A549 (cell line): Measurements from ENCODE around the gene ADAM19. TPM values are rescaled to one million over a fixed set of nuclear protein-coding genes. Genes with fewer than 3 reads are reported as not detected.

Experiments used
- ATAC-seq, 2 experiments: fragments of 200-7000 bp in 1 of 2; fragments of >200 bp in 1 of 2; cut with Nextera tagmentation in 1 of 2; cut with Tn5 transposase in 1 of 2; 3 replicates each; pipeline versions ENCODE4 v1.8.0 to v1.9.1; 2018 to 2020; ENCODE audit warnings: mild to moderate bottlenecking in 1 of 2, moderate library complexity in 1 of 2
- CTCF ChIA-PET: fragments of 300-600 bp; sonication (Branson Sonifier 250); formaldehyde crosslinking; extraction: SDS; loops from one replicate; lab custom pipeline; 2021; ENCODE audit warnings: antibody characterized with exemption, inconsistent platforms; lab: Yijun Ruan, JAX
- POLR2A ChIA-PET: fragments of 350-600 bp; formaldehyde crosslinking; extraction: SDS; loops from one replicate; lab custom pipeline; 2021; ENCODE audit warnings: antibody characterized with exemption, inconsistent platforms; lab: Yijun Ruan, JAX
- DNase-seq, 2 experiments: peaks; one replicate each; pipeline versions ENCODE4 v3.0.0 to v3.0.0-alpha.2; 2011 to 2016; ENCODE audit warnings: low read depth in 1 of 2, low spot score in 1 of 2
- FAIRE-seq: peaks from 2 replicates; lab custom pipeline; 2011; peaks lifted over from hg19 to GRCh38; lab: Jason Lieb, UNC
- H3K27ac ChIP-seq, 2 experiments: fragments of >200 bp; sonication (Bioruptor Twin); formaldehyde crosslinking; 3 replicates each; pipeline ENCODE4 v1.5.1; 2016 to 2017
- H3K4me1 ChIP-seq: fragments of >200 bp; sonication (Bioruptor Twin); formaldehyde crosslinking; 3 replicates; pipeline ENCODE4 v1.6.1; 2016
- H3K4me2 ChIP-seq: fragments of >200 bp; sonication (Bioruptor Twin); formaldehyde crosslinking; 3 replicates; pipeline ENCODE4 v1.6.1; 2016
- H3K4me3 ChIP-seq: fragments of >200 bp; sonication (Bioruptor Twin); formaldehyde crosslinking; 3 replicates; pipeline ENCODE4 v1.5.1; 2016
- H3K9me3 ChIP-seq: fragments of >200 bp; sonication (Bioruptor Twin); formaldehyde crosslinking; 3 replicates; pipeline ENCODE4 v1.6.1; 2016
- ATOH8 ChIP-seq: fragments of 250-450 bp; sonication (Bioruptor Pico); IDR thresholded peaks from 2 replicates; pipeline ENCODE4 v1.5.0; 2020; ENCODE audit warnings: low read depth, mild to moderate bottlenecking, moderate library complexity
- BCL3 ChIP-seq: fragments of >200 bp; sonication (Bioruptor Twin); formaldehyde crosslinking; IDR thresholded peaks from 3 replicates; pipeline ENCODE4 v1.6.1; 2016
- CHD4 ChIP-seq: fragments of 200-600 bp; sonication (generic); IDR thresholded peaks from 2 replicates; pipeline ENCODE4 v1.6.1; 2016; ENCODE audit warnings: antibody characterized with exemption, mild to moderate bottlenecking, borderline replicate concordance
- EHMT2 ChIP-seq: fragments of 200-600 bp; sonication (generic); IDR thresholded peaks from 2 replicates; pipeline ENCODE4 v1.6.1; 2016; ENCODE audit warnings: antibody characterized with exemption, low read depth, mild to moderate bottlenecking, moderate library complexity
- ELK1 ChIP-seq: fragments of 150-350 bp; IDR thresholded peaks from 2 replicates; pipeline ENCODE4 v1.6.1; 2014; ENCODE audit warnings: low read depth, mild to moderate bottlenecking, low read length
- ESRRA ChIP-seq: fragments of 150-350 bp; IDR thresholded peaks from 2 replicates; pipeline ENCODE4 v1.6.1; 2014; ENCODE audit warnings: mild to moderate bottlenecking, low read length, borderline replicate concordance
- FOSL2 ChIP-seq, 2 experiments: fragments of 450-650 bp in 1 of 2; fragments of >200 bp in 1 of 2; sonication (Bioruptor Twin) in 1 of 2; formaldehyde crosslinking; IDR thresholded peaks; 2 replicates each; pipeline versions ENCODE4 v1.5.0 to v1.6.1; 2016 to 2020; ENCODE audit warnings: mild to moderate bottlenecking in 1 of 2, moderate library complexity in 1 of 2
- GATA3 ChIP-seq: IDR thresholded peaks from 2 replicates; pipeline ENCODE4 v1.6.1; 2012; ENCODE audit warnings: borderline replicate concordance
- HEYL ChIP-seq: fragments of 250-450 bp; sonication (Bioruptor Pico); IDR thresholded peaks from 2 replicates; pipeline ENCODE4 v1.8.0; 2021; ENCODE audit warnings: mild to moderate bottlenecking, moderate library complexity
- HMGXB4 ChIP-seq: fragments of 250-450 bp; sonication (Bioruptor Pico); IDR thresholded peaks from 2 replicates; pipeline ENCODE4 v1.5.0; 2021; ENCODE audit warnings: mild to moderate bottlenecking, moderate library complexity, borderline replicate concordance
- JUN ChIP-seq, 2 experiments: fragments of >200 bp; sonication (Bioruptor Twin); formaldehyde crosslinking; IDR thresholded peaks; 2 replicates in 1 of 2; 3 replicates in 1 of 2; pipeline ENCODE4 v1.6.1; 2016 to 2017
- KDM5A ChIP-seq: fragments of 200-600 bp; sonication (generic); IDR thresholded peaks from 2 replicates; pipeline ENCODE4 v1.6.1; 2016; ENCODE audit warnings: antibody characterized with exemption, mild to moderate bottlenecking
- MAX ChIP-seq: IDR thresholded peaks from 2 replicates; pipeline ENCODE4 v1.6.1; 2012
- MYC ChIP-seq: IDR thresholded peaks from 2 replicates; pipeline ENCODE4 v1.6.1; 2012; ENCODE audit warnings: mild to moderate bottlenecking, inconsistent platforms, low read length, improper control_type of control experiment, borderline replicate concordance
- NFE2L2 ChIP-seq: fragments of 150-350 bp; conservative IDR thresholded peaks from 2 replicates; pipeline ENCODE4 v1.6.1; 2014; ENCODE audit warnings: low read length
- POLR2A ChIP-seq: IDR thresholded peaks from 2 replicates; pipeline ENCODE4 v1.6.1; 2012; ENCODE audit warnings: mild to moderate bottlenecking, low read length
- RCOR1 ChIP-seq: fragments of 150-350 bp; IDR thresholded peaks from 2 replicates; pipeline ENCODE4 v1.6.1; 2014; ENCODE audit warnings: antibody characterized with exemption, low read length, low read depth
- REST ChIP-seq: fragments of 200-600 bp; sonication (generic); IDR thresholded peaks from 2 replicates; pipeline ENCODE4 v1.6.1; 2016; ENCODE audit warnings: antibody characterized with exemption, mild to moderate bottlenecking, moderate library complexity
- TFCP2L1 ChIP-seq: fragments of 250-450 bp; sonication (Bioruptor Pico); IDR thresholded peaks from 2 replicates; pipeline ENCODE4 v1.5.0; 2021; ENCODE audit warnings: mild to moderate bottlenecking
- USF2 ChIP-seq: fragments of 450-650 bp; IDR thresholded peaks from 2 replicates; pipeline ENCODE4 v1.6.1; 2014; ENCODE audit warnings: antibody characterized with exemption
- ZFP36 ChIP-seq: fragments of 450-650 bp; IDR thresholded peaks from 2 replicates; pipeline ENCODE4 v1.6.1; 2014; ENCODE audit warnings: borderline replicate concordance; ENCODE audit not compliant: partially characterized antibody
- WGBS: methylation state at CpG from one replicate; pipeline ENCODE4 v1.1.6; 2017; ENCODE audit errors: missing lambda C conversion rate; 5-methylcytosine and 5-hydroxymethylcytosine counted together
- polyA plus RNA-seq, 4 experiments: library from polyadenylated mRNA; depleted of rRNA in 3 of 4; stranded (reverse); fragments of >200 nt; fragmentation: RNase III in 1 of 4; extraction: RNeasy Plus Mini Kit Qiagen cat#74134 plus additional on column Dnase treatment in 1 of 4; gene quantifications; 2 replicates in 3 of 4; 3 replicates in 1 of 4; pipeline ENCODE4 v1.2.3, GENCODE V29; 2011 to 2017

ADAM19 gene
- polyA plus RNA-seq, 2 of the 4 experiments (the other 2 are of a cell fraction) = 7.7 to 15.2 TPM

- Histone ChIP-seq H3K4me3 (no peak overlapping the region), H3K4me2 (peak overlapping the region; percentile 80), H3K9me3 (no peaks in the 10 kb centered on the region), H3K27ac (peak overlapping the region; percentile 80 to 96; a peak in 1 of 6 replicates), H3K4me1 (peaks cover 34% of the 10 kb centered on the region)
- ChIA-PET CTCF (interaction anchor here (1.0 to 1.8 kb wide), 6 partner anchors 11 to 260 kb away, joined by 4 to 7 read pairs (median 4); no protein-coding TSS in a partner anchor), POLR2A (no interaction called here)
- 81% methylated on average over 5 of the region's 5 CpGs for WGBS
- TF ChIP-seq ZFP36 = peak; percentile 55
- TF ChIP-seq CHD4 = no peak
- no peak for FAIRE-seq
- no peak for DNase-seq
- ATAC-seq = no peak
These were observed 116.7 kb downstream of the ADAM19 start for GRCh38 chr5:157458835-157459234.

GRCh38 chr5:157457391-157457790 is 118.2 kb downstream of the ADAM19 start:
- ChIA-PET POLR2A (no interaction called here), CTCF (interaction anchor here (0.6 to 2.0 kb wide), 6 partner anchors 12 to 362 kb away, joined by 3 to 10 read pairs (median 4); no protein-coding TSS in a partner anchor)
- peaks cover 21% of the 10 kb centered on the region for H3K4me1 ChIP-seq
- H3K4me3 ChIP-seq = no peak overlapping the region
- no peak overlapping the region for H3K27ac ChIP-seq
- TF ChIP-seq FOSL2 (IDR thresholded peaks at IDR 0.05) = no peak
- no peak for TF ChIP-seq FOSL2 (CRISPR knock-in tag; IDR thresholded peaks at IDR 0.05)
- TF ChIP-seq GATA3 = no peak
- TF ChIP-seq NFE2L2 = no peak
- TF ChIP-seq ELK1 = no peak
- no peak for TF ChIP-seq ESRRA
- no peak for TF ChIP-seq EHMT2
- TF ChIP-seq MYC = no peak
- no peak for TF ChIP-seq BCL3
- no peak for TF ChIP-seq HMGXB4 (CRISPR knock-in tag)
- TF ChIP-seq HEYL (CRISPR knock-in tag) = no peak
- TF ChIP-seq RCOR1 = no peak
- no peak for TF ChIP-seq USF2
- no peak for TF ChIP-seq KDM5A
- no peak for TF ChIP-seq ATOH8 (CRISPR knock-in tag)
- TF ChIP-seq POLR2A = no peak
- DNase-seq = no peak
- no peak overlapping the region for H3K4me2 ChIP-seq
- 85% methylated on average over 5 of the region's 5 CpGs for WGBS
- FAIRE-seq = no peak
- ATAC-seq = no peak
- no peaks in the 10 kb centered on the region for H3K9me3 ChIP-seq

GRCh38 chr5:157456301-157456700 is 119.3 kb downstream of the ADAM19 start:
- Histone ChIP-seq H3K4me2 (no peak overlapping the region), H3K4me1 (peaks cover 14% of the 10 kb centered on the region), H3K9me3 (no peaks in the 10 kb centered on the region), H3K4me3 (no peak overlapping the region), H3K27ac (no peak overlapping the region)
- no peak for FAIRE-seq
- no peak for ATAC-seq
- POLR2A ChIA-PET = no interaction called here
- DNase-seq = no peak
- 85% methylated on average over 5 of the region's 5 CpGs for WGBS
- CTCF ChIA-PET = interaction anchor here (0.6 to 2.0 kb wide), 4 partner anchors 13 to 231 kb away, joined by 3 to 10 read pairs (median 4); no protein-coding TSS in a partner anchor
- TF ChIP-seq TFCP2L1 (CRISPR knock-in tag) = no peak
- no peak for TF ChIP-seq REST
- TF ChIP-seq JUN (IDR thresholded peaks at IDR 0.05) = no peak
- TF ChIP-seq NFE2L2 = no peak
- TF ChIP-seq MAX = no peak
- no peak for TF ChIP-seq BCL3
